ENCODE data around the gene KCND3.

GRCh38 chr1:112002514-112002913 lies 13.0 kb upstream of the KCND3 start:
- TF ChIP-seq CTCF (IDR thresholded peaks at IDR 0.05) (no peak), ZFX (IDR thresholded peaks at IDR 0.05; ENCODE audit: borderline replicate concordance) (no peak)

All from 22Rv1 (cell line).